SK-N-MC (cell line): ENCODE data around the gene DDX43.

Experiments used
- EZH2 ChIP-seq: fragments of 200-600 bp; sonication (generic); IDR thresholded peaks from one replicate; pipeline ENCODE4 v1.6.1; 2017; ENCODE audit warnings: antibody characterized with exemption
- FOXP2 ChIP-seq: optimal IDR thresholded peaks from 2 replicates; pipeline ENCODE3; 2011; ENCODE audit warnings: mild to moderate bottlenecking, moderate library complexity; ENCODE audit not compliant: insufficient read depth; ENCODE audit errors: extremely low read length, control extremely low read depth
- POLR2AphosphoS5 ChIP-seq: IDR thresholded peaks from 2 replicates; pipeline ENCODE4 v1.6.1; 2012; ENCODE audit warnings: mild to moderate bottlenecking, low read depth, low read length, borderline replicate concordance

- TF ChIP-seq EZH2 (no peak), POLR2AphosphoS5 (no peak), FOXP2 (no peak)
Measured at GRCh38 chr6:73418081-73418741, 23.6 kb downstream of the DDX43 start.
